ENCODE results near the gene TLR4.

TLR4 gene

DNA sequence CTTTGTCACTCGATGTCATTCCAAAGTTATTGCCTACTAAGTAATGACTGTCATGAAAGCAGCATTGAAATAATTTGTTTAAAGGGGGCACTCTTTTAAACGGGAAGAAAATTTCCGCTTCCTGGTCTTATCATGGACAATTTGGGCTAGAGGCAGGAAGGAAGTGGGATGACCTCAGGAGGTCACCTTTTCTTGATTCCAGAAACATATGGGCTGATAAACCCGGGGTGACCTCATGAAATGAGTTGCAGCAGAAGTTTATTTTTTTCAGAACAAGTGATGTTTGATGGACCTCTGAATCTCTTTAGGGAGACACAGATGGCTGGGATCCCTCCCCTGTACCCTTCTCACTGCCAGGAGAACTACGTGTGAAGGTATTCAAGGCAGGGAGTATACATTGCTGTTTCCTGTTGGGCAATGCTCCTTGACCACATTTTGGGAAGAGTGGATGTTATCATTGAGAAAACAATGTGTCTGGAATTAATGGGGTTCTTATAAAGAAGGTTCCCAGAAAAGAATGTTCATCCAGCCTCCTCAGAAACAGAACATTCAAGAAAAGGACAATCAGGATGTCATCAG is 11.3 kb downstream of the TLR4 start:
- no peak for DNase-seq

DNA sequence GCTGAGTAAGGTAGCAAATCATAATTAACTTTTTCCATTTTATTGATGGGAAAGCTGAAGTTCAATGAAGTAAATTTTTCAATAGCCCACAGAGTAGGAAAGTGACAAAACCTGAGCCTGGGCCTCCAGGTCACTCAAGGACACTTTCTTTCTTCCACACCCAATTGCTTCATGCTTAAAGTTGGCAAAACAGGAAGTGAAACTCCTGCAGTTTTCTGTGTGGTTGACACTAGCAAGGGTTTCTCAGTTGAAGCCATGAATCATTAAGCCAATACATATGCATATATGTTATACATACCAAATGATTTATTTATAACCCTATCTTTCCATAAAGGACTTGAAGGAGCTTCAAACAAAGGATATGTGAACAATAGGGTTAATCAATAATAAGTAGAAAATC is 13.9 kb downstream of the TLR4 start:
- DNase-seq = no peak

DNA sequence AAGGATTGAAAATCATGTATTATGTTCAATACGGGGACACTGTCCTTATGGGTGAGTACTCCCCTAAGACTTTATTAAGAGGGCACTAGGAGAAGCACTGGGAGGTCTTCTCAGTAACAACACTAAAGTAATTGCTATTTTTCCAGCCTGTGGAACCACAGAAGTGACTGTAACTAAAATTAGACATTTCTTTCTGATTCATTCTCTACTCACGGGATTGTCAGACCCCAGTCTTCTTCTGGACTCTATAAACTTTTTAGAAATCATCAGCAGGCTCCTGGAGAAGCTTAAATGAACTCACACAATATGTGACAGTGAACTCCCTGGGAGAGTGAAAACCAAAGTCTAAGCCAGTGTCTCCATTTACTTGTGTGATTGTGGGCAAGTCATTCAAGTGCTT is 14.5 kb downstream of the TLR4 start:
- no peak for DNase-seq

DNA sequence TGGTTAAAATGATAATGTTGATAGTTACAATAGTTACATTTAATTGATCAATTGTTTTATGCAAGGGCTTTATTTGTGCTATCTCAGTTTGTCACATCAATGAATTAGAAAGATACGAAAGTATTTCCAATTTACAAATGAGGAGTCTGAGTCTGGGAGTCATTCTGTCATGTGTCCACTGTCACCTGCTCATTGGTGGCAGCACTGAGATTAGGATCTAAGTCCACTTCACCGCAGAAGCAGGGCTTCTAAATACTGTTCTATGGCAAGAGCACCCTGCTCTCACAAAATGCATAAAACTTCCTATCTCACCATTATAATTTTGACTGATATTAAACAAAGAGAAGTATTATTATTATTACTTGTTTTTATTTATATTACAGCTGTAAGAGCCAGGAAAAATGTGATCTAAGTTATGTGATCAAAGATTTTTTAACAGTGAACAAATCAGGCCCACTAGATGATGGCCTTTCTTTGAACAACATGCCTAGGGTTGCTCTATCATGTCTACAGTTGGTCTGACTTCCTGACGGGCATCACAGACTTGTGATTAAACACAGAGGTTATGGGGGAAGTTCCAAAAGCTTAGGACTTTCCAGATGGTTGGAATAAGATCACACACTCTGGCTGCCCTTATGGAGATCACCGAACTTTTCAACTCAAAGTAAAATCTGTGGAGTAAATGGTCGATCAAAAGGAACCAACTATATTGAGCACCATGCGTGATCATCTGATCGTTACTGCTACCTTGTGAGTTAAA is 15.1 kb downstream of the TLR4 start:
- DNase-seq = no peak

DNA sequence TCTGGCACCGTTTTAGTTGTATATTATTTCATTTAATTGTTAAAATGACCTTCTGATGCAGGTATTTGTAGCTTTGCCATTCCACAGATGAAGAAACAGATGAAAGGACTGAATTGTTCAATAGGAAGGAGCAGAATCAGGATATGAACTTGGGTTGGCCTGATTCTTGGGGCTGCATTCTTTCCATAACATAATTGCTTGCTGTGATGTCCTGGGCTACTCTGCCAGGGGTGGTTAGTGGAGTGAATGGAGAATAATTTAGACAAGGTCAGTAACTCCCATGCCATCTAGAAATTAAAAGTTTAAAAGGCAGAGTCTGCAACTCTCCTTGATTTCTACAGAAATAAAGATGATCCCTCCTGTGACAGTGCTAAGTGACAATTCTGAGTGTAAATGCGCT is 15.9 kb downstream of the TLR4 start:
- DNase-seq = no peak

DNA sequence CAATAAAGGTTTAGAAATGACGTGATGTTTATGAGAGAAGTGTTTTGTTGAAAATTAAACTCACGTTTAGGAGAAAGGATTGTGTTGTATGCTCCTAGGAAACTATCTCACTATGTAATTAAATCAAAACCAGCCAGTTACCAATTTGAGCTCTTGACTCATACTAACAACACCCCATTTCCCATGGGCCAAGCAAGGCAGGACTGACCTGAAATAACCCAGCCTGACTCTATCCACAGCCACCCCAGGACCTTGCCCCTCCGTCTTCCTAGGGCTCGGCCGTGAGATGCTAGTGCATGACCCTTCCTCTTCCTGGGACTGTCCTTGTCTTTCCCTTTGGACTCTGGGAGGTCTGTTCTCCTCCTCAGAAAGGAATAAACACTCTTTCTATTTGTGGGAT is 16.4 kb downstream of the TLR4 start:
- no peak for DNase-seq

DNA sequence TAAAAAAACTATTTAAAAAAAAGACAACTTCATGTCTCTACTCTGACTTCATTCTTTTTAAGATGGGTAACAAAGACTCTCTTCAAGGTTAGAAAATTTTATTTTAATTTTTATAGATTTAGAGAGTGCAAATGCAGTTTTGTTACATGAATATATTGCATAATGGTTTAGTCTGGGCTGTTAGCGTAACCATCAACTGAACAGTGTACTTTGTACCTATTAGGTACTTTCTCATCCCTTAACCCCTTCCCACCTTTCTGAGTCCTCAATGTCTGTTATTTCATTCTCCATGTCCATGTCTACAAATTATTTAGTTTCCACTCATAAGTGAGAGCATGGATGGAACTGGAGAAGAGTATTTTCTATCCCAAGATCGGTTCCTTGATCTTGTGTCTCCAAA is 16.8 kb downstream of the TLR4 start:
- DNase-seq = no peak

DNA sequence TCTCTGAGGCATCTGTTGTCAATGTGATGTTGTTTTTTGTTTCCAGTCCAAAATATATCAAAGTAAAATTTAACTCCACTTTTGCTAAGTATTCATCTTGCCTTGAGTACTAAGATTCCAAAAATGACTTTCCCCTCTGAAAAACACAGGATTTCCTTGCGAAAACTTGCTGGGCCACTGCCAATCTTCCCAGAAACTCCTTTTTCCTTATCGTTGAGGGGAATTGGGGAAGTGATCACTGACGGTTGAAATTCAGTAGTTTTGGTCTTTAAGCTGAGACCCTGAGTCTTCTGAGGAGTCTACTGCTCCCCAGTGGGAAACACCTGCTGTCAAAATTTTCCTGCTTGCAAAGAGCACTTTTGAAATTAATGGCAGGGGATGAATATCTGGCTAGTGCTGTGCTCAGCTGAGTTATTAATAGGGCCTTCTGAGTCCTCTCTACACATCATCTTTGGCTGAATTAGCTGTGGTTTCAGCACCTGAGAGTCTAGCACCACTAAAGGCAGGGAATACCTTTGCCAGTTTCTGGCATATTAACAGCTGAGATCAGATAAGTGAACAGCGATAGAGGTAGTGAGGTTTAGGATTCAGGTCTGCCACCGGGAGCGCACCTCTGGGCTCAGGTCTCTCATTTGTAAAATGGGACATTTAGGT is 18.0 kb downstream of the TLR4 start:
- DNase-seq = no peak

DNA sequence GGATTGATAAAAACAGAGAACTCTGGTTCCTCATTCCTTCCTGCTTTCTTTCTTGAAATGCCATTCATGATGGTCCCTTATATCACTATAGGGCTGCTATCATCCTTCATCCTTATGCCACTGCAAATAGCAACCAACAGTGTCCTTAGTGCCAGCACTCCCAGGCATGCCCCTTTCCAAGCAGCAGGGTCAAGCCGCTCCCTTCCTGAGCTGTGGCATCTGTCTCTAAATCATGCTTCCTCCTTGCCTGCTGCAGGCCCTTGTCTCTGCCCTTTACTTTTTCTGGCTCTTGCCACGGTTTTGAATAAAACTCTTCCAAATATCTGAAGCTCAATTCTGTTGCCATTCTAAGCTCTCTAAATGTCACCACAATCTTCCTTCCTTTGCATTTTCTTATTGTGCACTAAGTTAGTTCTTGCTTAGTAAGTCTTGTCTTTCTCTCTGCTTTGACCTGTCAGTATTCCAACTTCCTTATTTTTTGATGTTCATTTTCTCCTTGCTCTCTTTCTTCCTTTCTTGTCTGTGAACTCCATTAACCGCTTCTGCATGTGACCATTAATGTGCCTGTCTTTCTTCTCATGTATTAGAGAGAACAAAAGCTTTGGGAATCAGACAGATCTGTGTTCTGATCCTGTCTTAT is 19.9 kb downstream of the TLR4 start:
- DNase-seq = no peak

DNA sequence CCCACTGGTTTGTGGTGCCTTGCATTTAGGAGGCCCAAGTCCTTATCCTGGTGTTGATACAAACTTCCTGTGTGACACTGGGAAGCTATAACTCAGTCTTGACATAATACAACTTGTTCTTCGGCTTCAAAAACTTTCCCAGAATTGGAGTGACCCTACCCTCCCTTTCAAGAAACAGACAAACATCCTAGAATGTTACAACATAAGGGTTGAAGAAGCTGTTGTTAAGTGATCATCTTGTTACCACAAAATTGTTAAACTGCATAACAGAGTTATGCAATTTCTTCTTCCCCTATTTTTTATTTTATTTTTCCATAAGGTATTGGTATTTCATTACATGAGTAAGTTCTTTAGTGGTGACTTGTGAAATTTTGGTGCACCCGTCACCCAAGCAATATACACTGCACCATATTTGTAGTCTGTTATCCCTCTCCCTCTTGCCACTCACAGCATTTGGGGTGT is 21.3 kb downstream of the TLR4 start:
- no peak for DNase-seq

DNA sequence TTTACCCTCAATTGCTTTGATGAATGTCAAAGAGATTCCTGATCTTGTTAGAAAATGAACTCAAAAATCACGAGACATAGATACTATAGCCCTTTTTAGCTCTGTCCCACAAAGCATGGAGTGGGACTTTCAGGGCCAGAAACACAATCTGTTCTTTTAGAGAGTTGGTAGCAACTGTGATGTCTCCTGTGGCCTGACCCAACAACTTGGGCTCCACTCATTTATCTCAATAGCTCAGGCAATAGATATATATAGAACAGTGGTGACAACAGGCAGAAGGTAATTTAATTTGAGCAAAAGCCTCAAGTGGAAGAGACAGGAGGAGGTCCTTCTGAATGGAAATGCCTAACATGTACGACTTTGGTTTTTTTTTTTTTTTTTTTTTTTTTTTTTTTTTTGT is 25.2 kb downstream of the TLR4 start:
- DNase-seq = no peak

DNA sequence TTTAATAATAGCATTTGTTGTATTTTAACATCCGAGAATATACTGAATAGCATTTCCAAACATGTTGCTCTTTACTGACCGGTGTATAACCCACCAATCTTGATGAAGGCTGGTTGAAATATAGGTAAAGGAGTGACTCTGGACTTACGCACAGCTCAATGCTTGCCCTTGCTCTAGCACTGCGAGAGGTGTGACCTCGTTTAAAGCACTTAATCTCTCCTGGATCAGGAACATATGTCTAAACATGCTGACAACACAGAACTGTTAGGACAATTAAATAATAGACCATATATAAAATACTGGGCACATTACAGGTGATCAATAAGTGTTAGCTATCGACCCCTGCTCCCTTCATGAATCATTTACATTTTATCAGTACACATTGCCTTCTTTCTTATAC is 28.3 kb downstream of the TLR4 start:
- no peak for DNase-seq

DNA sequence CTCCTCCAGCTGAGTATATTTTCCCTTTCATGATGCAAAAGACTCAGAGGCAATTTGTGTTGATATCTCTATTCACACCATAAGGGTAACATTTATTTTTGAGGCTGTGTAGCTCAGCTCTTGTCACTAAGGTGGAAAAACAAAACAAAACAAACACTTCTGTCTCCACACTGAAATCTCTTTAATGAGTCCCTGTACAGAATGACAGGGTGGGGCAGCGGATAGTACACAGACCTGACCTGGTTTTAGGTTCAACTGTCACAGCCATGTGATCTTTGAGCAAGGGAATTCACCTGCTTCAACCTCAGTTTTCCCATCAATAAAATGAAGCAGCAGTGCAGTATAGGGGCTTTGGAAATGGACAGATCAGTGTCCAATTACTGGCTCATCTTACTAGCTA is 29.3 kb downstream of the TLR4 start:
- DNase-seq = peak in 1 of 2 experiments; percentile 22

DNA sequence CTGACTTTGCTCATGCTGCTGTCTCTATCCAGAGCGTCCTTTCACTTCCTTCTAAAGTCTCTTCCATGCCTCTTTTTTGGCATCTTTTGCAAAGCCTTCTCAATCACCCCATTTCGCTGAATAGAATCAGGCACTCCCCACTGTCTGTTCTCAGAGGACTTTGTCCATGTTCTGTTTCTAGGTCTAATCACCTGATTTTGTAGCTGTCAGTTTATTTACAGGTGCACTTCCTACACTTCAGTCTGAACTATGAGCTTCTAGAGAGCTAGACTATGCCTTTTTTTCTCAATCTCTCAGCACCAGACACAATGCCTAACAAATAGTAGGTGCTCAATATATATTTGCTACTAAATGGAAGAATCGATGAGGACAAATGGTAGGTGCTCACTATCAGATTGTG is 29.9 kb downstream of the TLR4 start:
- no peak for DNase-seq

DNA sequence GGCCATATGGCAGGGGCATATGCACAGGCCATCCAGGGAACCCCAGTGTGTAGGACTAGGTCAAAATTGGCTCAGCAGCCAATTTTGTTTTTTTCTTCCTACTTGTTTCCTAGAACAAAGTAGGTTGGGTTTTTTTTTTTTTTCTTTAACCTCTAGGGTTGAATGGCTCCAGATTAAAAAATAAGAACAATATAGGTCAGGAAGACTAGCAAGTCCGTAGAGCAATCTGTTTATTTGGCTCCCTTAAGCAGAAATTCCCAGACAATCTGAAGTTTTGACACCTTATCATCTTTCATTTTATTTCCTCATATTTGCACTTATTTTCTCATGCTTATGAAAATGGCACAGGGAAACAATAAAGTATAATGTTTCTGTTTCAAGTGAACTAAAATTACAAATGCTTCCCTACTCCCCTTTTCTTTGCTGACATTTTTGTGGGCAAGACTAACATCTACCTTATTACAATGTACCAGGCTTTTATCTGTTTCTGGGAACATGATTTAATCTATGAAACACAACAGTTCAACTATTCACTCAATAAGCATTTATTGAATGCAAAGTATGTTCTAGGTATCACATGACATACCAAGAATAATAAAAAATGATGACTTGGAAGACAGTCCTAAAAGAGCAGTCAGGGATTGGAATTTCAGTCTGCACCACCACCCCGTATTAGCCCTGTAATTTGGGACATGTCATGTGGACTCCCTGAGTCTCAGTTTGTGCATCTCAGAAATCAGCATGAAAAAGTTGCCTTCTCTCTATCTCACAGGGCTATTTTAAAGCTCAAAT is 30.5 kb downstream of the TLR4 start:
- DNase-seq = no peak

DNA sequence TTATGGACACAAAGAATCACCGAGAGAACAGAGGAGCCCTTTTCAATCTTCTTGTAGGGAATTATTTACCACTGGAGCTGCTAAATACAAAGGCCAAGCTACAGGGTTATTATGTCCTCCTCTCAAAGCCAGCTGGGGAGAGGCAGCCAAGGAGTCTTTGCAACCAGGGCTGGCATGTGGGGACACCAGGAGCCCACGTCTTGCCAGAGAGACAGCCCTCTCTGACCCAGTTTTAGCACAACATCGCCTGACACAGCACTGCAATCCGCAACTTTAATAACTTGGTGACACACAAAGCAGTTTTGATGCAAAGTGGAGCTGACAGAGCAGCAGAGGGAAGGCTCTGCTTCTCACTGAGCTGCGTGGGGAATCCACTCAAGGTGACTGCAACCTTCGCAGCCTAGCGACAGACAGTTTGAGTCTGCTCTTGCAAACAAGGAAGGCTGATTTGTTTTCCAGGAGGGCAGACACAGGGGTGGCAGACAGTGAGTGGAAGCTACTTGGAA is 33.6 kb downstream of the TLR4 start:
- DNase-seq = peak in 1 of 2 experiments; percentile 8

DNA sequence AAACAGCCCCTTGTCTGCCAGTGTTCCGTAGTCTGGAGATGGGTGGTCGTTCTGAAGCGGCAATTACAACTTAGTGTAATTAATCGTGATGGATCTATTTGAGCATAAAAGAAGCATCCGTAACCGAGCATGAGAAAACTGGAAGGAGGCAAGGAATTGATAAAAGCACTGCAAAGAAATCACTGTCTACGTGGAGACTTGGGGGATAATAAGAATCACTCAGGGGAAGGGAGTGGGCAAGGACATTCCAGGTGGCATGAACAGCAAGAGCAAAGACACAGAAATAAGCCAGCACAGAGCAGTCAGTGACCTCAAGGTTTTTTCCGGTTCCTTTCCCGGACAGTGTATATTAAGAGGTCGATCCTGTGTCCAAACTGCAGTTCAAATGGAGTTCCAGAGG is 35.0 kb downstream of the TLR4 start:
- no peak for DNase-seq

DNA sequence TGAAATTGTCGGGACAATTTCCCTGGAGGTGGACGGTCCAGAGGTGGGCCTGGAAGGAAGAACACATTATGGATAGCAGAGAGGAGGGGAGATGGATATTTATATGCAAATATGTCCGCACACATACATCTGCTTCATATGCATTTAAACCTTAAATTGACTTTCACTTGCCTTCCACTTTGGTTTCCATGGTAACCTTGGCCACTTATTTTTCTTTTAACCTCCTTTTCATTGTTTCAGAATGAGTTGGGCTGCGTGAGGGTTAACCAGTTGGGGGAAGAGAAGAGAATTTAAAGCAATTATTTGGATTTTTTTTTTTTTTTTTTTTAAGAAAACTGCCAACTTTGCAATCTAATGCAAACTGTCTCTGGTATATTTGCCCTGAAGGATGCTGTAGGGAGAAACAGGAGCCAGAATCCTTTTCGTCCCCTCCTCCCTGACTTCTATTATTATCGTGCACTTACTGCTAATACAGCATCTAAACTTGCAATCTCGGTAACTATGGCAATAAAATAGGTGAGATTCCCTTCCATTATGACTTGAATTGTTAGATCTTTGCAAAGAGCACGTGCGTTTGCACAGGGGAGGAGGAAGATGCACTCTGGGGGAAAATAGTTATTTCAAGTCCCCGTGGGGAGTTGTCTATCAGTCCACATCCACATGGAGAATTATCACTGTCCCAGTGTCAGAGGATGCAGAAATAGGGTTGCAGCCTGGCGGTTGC is 35.6 kb downstream of the TLR4 start:
- no peak for DNase-seq

DNA sequence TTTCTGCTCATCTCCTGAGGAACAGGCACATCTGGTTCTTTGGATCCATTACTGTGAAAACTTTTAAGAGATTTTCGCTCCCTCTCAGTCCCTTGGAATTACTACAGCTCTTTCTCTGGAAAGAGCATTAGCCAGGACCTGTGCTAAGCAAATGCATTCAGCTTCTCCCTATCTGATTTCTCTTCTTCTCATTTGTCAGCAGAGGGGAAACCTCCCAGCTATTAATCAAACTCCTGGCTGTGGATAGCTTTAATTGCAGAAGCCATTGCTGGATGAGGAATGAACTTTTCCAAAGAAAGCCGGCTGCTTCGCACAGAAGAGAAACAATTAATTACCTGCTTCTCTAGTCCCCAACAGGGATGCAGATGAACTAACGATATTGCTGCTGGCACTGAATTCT is 37.9 kb downstream of the TLR4 start:
- no peak for DNase-seq

DNA sequence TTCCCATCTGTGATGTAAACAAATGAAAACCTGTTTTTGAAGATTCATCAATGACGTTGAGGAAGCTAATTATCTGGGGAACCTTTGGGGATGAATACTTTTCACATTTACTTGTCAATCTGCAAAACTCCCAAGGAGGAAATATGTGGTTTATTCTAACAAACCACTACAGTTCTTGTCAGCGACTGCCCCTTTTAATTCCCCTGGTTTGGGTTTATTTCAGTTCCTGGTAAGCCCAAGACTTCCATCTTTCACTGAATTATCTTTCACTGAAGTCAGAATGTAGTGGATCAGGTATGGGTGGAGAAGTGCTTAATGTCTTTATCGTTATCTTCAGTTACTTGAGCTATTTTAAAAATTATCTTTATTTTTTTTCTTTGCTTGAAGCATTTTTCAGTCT is 40.2 kb downstream of the TLR4 start:
- no peak for DNase-seq

DNA sequence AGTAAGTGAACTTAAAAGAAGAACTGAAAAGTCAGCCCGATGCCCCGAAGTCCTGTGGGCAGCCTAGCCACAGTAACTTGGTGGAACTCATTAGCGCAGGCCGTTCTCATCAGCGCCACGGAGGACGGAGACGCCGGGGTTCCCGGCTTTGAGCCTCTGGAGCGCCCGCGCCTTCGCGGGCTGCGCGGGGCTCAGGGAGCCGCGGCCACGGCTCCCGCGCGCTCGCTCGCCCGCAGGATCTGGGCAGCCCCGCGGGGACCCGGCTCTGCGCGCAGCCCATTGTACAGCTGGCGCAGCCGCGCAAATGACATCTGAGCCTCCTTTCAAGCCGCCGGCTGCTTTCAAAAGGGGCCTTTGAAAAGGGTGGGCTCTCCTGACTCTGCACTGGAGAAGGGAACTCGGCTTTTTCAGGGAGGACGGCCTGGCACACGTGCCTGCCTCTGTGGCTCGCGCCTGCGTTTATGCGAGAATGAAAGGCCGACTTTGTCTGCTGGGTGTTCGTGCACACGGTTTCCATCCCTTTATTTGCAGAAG is 40.7 kb downstream of the TLR4 start:
- no peak for DNase-seq

DNA sequence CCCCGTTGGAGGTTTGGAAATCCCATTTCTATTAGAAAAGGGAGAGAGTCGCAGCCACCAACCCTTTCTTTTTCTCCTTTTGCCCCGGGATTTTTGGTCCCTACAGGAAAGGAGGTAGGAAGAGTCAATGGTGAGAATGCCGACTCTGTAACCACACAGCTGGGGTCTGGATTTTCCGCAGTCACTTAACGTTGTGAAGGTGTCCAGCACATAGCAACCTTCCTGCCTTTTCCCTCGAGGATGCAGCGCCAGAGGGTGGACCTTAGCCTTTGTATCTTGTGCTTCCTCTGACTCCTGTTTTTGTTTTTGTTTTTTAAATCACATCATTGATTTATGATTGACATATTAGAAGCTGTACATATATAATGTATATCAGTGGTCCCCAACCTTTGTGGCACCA is 41.4 kb downstream of the TLR4 start:
- no peak for DNase-seq

Data from NCI-H2081 (cell line).